HG03571 (cell line): ENCODE data around the gene GLI3.
A peak's percentile ranks its signal among the peaks of the same experiment; 100 is the strongest.

ENCODE experiments used
- ATAC-seq: cut with Tn5 transposase; IDR thresholded peaks from one replicate; pipeline ENCODE4 v1.9.1; 2021; ENCODE audit not compliant: unreplicated experiment

GLI3 gene

DNA sequence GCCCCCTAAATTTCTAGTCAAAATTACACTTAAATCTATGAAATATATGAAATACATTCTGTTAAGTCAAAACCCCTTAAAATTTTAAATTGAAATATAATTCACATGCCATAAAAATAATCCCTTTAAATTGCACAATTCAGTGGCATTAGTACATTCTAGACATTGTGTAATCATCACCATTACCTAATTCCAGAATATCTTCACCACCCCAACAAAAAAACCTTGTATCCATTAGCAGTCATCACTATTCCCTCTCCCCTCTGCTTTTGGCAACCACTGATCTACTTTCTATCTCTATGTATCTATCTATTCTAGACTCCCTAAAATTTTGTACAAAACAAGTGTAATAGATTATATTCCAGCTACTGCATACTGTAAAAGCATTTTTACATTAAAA is 261.2 kb downstream of the GLI3 start:
- no peak for ATAC-seq

DNA sequence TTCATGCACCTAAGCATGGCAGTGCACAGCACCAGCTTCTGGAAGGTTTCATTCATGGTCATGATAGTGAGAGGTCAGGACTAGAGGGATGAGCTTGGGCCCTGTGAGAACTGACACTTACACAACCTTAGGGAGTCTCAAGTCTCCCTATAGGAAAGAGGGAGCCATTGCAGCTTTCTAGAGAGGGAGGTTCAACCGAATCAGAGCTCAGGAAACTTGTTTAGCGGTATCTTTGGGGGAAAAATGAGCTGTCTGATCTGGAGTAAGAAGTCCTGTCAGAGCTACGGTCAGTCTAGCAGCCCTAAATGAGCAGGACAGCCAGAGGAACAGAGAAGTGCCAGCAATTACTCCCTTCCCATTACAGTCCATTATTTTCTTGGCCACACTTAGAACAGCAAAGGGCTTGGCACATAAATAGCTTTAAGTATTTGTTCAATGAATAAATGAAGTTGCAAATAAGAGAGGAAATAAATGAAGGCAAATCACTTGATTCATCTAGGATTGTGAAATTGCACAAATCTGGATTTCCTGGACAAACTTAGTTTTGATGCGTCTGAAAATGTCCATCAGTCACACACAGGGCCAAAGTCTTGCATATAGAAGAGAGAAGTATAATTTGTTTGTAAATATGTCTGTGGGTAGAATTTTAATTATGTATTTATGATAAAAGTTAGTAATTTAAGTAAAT is 262.0 kb downstream of the GLI3 start:
- ATAC-seq: no peak

DNA sequence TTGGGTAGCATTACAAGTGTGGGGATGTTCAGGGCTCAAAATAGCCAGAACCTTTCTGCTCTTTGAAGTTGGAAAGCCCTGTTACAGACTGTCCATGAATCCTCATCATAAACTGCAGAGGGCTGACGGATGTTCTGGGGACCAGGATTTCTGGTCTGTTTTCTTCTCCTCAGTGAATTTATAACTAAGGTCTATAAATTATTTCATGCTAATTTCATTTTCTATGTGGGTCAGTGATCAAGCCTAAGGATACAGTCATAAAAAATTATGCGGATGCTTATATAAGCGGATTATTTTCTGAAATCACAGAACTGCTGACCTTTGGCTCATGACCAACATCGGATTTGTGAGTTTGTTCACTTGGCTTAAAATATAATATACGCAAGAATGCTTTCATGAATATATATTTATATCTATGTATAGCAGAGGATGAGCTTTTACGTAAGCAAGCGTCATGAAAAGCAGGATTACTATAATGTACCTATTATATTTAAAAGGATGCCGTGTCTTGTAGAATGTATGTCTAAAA is 263.7 kb downstream of the GLI3 start:
- no peak for ATAC-seq

- ATAC-seq: no peak
Measured at GRCh38 chr7:41972776-41973175, 264.2 kb downstream of the GLI3 start.

- no peak for ATAC-seq
Measured at GRCh38 chr7:41972270-41972669, 264.7 kb downstream of the GLI3 start.

GRCh38 chr7:41971640-41972187 is 265.3 kb downstream of the GLI3 start:
- ATAC-seq: no peak

- ATAC-seq: no peak
Measured at GRCh38 chr7:41970941-41971340, 266.1 kb downstream of the GLI3 start.

DNA sequence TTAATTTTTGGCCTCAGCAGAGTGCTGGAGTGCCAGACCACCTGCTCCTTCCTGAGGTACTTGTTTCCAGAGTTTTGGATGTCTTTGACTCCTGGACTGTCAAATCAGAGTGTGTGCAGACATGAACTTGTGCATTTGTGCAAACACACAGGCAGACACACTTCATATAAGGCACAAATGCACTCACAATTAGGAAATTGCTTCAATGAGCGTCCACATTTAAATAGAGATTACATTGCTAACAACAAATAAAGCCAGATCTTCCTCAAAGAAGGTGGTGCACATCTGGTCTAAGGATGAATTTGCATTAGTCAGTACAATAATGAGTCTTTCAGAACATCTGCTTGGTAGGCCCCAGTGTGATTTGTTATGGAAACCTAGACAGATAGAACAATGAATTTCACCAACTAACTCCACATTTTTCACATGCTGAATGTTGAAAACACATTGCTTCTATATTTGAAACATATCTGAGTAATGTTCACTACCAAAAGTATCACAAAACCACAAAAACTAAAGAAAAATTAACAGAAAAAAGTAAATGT is 267.4 kb downstream of the GLI3 start:
- no peak for ATAC-seq

- ATAC-seq: no peak
Measured at GRCh38 chr7:41967156-41967555, 269.9 kb downstream of the GLI3 start.

DNA sequence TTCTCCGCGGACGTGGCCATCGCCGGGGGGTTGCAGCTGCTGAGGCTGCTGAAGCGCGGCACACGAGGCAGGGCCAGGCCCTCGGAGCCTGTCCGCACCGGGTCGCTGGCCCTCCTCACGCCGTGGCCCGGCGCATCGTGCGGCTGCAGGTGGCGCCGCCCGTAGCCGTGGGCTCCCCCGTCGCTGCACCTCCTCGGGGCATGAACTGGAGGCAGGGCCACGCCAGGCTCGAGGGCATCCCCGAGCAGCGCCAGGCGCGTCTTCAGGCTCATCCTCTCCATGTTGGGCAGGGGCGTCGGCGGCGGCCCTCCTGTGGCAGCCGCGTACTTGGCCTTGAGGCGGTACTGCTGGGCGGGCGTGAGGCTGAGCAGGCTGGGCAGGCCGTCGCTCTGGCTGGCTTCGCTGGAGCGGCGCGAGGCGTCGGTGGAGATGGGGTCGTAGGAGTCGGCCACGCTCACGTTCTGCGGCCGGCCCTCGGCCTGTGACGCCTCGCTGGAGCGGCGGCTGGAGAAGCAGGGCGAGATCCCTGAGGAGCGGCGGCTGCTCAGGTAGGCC is 271.0 kb downstream of the GLI3 start:
- ATAC-seq: no peak

DNA sequence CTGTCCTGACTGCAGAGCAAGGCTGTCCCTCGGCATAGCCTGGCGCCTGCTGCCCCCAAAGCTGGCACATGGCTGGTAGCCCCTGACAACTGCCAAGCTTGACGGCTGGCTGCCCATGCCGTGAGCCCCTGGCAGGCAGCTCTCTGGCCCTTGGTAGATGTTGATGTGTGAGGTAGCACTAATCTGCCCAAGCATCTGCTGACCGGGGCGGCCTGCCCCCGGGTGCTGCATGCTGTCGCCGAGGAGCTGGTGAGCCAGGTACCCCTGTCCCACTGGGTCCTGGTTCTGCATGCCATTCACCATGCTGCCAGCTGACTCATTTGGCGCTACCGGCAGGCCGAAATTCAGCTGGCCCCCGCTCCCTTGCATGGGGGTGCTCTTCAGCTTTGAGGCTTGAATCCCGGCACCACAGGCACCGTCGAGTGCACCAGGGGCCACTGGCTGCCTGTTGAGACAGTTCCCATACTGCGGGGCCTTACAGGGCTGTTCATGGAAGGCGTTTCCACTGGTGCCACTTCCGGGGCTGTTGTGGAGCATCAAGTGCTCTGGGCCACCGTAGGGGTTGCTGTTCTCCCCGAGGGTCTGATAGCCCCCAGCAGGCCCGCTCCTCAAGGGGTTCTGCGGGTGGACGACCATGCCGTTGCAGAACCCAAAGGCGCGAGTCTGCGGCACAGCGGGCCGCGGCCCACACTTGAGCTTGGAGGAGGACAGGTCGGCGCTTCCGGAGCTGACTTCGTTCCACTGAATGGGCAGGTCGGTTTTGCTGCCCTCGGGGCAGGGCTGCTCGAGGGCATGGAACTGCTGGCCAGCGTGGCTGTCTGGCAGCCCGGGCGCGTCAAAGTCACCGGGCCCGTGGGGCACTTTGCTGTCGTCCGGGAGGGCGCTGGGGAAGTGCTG is 271.9 kb downstream of the GLI3 start:
- no peak for ATAC-seq

DNA sequence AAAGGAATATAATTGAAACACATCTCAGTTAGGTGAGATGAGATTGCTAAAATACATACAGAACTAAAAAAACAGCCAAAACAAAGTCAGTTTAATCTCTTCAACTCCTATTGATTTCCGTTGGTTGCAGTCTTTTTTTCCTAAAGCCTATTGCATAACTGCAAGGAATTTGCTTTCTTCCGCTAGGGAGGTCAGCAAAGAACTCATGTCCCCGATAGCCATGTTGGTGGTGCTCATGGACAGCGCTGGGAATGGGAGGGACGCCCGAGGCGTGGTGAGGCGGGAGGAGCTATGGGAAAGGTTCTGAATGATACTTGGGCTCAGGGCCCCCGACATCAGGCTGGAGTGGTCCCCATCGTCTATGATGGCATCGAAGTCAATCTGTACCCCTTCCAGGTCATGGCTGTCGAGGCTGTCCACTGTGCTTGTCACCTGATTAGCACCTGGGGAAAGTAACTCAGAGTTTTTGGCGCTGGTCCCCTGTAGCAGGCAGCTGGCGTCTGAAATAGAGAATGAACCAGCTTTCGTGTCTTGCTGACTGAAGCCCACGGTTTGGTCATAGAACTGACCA is 272.7 kb downstream of the GLI3 start:
- ATAC-seq: no peak

DNA sequence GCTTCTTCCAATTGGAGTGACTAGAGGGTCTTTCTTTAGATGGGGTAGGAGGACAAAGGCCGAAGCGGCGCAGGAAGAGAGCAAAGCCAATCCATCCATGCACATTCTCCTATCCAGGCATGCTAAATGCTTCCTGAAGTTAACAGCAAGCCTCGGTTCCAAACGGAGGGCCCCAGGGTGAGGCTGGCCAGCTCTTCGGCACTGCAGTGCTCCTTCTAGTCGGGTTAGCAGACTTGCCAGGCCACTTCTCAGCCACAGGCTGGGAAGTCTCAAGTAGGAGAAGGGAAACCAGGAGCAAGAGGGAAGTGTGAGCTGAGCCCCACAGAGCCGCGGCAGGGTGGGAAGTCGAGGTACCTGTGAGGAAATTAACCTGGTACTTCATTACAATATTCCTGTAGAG is 280.3 kb downstream of the GLI3 start:
- ATAC-seq: no peak

DNA sequence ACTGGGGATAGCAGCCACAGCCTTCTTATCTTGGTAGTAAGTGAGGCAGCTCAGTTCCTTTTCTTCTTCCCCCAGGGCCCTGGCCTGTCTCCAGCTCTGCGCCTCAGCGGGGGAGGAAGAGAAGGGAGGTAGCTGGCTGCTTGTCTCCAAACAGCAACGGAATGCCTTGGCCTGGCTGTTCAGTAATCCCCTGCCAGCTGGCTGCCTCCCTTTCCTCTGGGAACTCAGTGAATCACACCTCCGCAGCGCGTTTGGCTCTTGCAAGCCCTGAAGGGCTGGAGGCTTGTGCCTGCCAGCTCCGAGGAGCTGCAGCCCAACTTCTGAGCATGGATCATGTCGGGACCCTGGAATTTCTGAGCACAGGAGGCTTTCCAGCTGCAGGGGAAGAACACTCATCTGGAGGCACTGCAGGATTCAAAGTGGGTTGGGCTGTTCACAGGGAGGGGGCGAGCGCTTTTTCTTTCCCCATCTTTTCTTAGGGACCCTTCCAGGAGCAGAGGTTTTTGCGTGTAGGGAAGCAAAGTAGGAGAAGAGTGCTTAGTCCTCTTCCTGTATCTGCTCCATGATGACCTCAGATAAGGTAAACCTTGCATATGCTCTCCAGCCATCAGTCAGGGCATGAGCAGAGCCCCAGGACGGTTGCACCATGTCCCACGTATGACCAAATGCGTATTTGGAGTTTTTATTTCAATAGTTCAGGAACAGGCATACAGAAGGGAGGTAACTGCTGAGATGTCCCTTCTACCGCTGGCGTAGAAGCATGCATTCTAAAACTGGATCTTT is 280.9 kb downstream of the GLI3 start:
- ATAC-seq: no peak

DNA sequence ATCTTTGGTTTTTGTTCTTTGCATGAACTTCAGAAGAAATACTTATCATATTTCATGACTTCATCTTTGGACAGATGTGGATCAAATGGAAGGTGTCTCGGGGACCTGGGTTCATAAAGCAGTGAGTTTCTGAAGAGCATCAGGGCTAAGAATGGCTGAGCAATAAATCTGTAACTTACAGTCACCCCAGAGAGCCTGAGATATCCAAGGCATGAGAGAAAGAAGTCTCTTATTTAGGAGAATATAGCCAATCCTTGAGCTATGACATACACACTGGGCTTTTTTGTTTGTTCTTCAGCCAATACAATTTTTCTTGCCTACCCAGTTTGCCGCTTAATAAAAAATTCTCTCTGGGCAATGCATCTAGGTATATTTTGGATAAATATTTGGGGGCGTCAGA is 281.6 kb downstream of the GLI3 start:
- ATAC-seq: no peak

DNA sequence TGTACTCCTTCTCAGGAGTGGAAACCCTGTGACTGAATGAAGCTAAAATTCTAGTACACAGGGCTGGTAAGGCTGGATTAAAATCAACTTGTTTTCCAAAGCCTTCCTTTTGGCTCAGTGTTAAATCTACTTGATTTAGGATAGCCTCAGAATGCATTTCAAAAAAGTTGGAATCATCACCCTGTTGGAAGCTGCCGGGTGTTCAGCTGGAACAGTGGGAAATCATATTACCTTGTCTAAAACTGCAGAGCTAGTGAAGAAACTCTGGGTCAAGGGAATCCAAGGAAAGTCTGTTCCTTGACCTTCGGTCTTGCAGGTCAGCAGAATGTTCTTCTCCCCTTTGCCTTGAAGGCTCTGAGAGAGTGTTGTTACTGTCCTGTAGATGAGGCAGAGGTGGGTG is 282.0 kb downstream of the GLI3 start:
- ATAC-seq: no peak

DNA sequence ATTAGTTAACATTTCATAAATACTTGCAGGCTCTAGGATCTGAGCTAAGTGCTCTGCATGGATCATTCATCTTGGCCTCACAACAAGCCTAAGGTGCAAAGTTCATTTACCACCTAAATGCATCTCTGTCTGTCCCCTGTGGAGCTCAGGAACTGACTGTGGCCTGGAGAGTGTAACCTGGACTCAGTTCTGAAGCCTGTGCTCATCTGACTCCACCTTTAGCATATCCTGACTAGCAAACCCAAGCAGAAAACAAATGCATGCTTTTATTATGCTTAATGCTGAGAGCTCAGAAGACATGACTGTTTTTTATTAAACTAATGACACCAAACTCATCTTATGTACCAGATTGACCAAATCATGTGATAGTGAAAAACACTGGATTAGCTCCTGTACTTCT is 288.5 kb downstream of the GLI3 start:
- ATAC-seq: no peak

DNA sequence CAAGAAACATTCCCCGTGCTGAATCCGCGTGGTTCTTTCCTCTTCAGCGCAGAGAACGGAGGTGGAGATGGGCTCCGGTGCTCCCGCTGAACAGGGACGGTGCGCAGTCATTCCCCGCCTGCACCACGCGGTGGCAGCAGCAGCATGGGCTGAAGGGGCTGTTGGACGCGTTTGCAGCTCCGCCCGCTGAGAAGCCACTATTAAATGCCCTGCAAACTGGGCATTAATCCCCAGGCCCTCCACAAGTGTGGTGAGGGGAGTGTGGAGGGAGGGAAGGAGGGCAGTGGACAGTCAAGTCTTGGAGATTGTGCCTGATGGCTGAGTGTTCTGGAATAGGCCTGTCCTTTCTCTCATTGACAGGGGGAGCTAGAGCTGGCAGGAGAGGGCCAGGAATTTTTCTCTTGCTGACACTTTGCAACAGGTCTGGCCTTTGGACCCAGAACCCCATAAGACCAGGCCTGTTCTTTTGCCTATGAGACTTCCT is 293.9 kb downstream of the GLI3 start:
- peak; percentile 90 for ATAC-seq

DNA sequence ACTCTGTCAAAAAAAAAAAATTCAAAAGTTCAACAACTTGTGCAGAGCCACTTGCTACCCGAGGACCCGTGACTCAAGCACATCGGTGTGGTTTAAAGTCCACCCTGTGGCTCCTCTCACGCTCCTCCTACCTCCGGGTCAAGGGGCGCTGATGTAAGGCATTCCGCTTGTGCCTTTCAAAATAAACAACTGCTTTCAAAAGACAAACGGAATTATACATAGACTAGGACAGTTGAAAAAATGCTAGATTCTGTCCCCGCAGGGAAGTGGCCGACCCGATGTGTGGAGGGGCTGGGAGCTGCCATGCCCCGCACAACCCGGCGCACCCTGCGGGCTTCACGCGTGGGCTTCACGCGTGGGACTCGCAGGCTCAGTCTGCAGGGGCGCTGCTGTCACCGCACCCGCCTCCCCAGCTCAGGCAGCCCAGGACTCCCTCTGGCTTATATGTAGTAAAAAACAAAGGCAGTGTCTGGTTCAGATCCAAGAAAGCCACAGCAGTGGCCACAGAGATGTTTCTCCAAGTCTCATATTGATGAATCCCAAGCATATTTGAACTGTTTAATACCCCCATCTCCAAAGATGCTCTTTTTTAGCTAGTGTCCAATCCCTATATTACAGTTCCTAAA is 294.4 kb downstream of the GLI3 start:
- no peak for ATAC-seq
